Fibroblast of villous mesenchyme (primary cell): ENCODE data around the gene CMC1. TPM values are rescaled to one million over a fixed set of nuclear protein-coding genes. Genes with fewer than 3 reads are reported as not detected.

Experiments used
- DNase-seq: peaks from one replicate; pipeline ENCODE4 v3.0.0-alpha.2; 2010; ENCODE audit warnings: low read depth
- H3K4me3 ChIP-seq: 2 replicates; pipeline ENCODE4 v1.5.1; 2011; ENCODE audit warnings: low read depth, mild to moderate bottlenecking, low read length
- CTCF ChIP-seq: IDR thresholded peaks from 2 replicates; pipeline ENCODE4 v1.5.1; 2012; ENCODE audit warnings: low read depth, mild to moderate bottlenecking, low read length; ENCODE audit not compliant: insufficient read depth
- total RNA-seq: library from RNA; depleted of rRNA; stranded (reverse); fragments of >200 nt; gene quantifications from 2 replicates; pipeline ENCODE4 v1.2.3, GENCODE V29; 2012

Gene CMC1
- total RNA-seq, 1 donor: 4.3 TPM

- TF ChIP-seq CTCF: no peak
- H3K4me3 ChIP-seq: peak overlapping the region; percentile 95
- peak; percentile 91 for DNase-seq
Measured at GRCh38 chr3:28347374-28348264, 106.2 kb downstream of the CMC1 start.

GRCh38 chr3:28348265-28348628 is 106.8 kb downstream of the CMC1 start:
- DNase-seq: no peak
- no peak for TF ChIP-seq CTCF
- H3K4me3 ChIP-seq: peak overlapping the region; percentile 95

GRCh38 chr3:28348629-28349468 is 107.4 kb downstream of the CMC1 start, which contains the start of the genes AZI2 and ZCWPW2:
Gene AZI2 (minus strand): TSS chr3:28348824. CDS start chr3:28340617, 8,207 bp downstream.
Gene ZCWPW2 (plus strand): TSS chr3:28348721. CDS start chr3:28413069, 64,348 bp downstream.
- H3K4me3 ChIP-seq: peak within 1 kb of the TSS; percentile 95
- TF ChIP-seq CTCF: peak; percentile 9
- DNase-seq: peak; percentile 98

- peak overlapping the region; percentile 95 for H3K4me3 ChIP-seq
- TF ChIP-seq CTCF: no peak
- DNase-seq: no peak
Measured at GRCh38 chr3:28349469-28350000, 108.1 kb downstream of the CMC1 start.

Other genes with a start within 250 kb of the CMC1 start
- 0.43 and 0.64 TPM in 2 replicates for gene ZCWPW2, start 107.1 kb downstream of the CMC1 start, total RNA-seq
- 76.0 and 102 TPM in 2 replicates for gene AZI2, start 107.2 kb downstream of the CMC1 start, total RNA-seq